WI38 (cell line): ENCODE measurements around the gene DTNBP1.

Source experiments
- H3K4me3 ChIP-seq: 2 replicates; pipeline ENCODE4 v1.5.1; 2011; ENCODE audit warnings: low read depth, mild to moderate bottlenecking, control low read depth, low read length
- CTCF ChIP-seq: IDR thresholded peaks from 2 replicates; pipeline ENCODE4 v1.5.1; 2012; ENCODE audit warnings: low read depth, mild to moderate bottlenecking, control low read depth, low read length

The DTNBP1 gene

GRCh38 chr6:15614277-15614676 is 48.6 kb downstream of the DTNBP1 start:
- TF ChIP-seq CTCF, result no peak
- H3K4me3 ChIP-seq, result no peak overlapping the region

GRCh38 chr6:15608396-15608795 is 54.4 kb downstream of the DTNBP1 start:
- H3K4me3 ChIP-seq, result no peak overlapping the region
- TF ChIP-seq CTCF, result no peak

GRCh38 chr6:15607603-15608002 is 55.2 kb downstream of the DTNBP1 start:
- H3K4me3 ChIP-seq, result no peak overlapping the region
- TF ChIP-seq CTCF, result no peak

- no peak for TF ChIP-seq CTCF
- no peak overlapping the region for H3K4me3 ChIP-seq
Measured at GRCh38 chr6:15606347-15606746, 56.5 kb downstream of the DTNBP1 start.

- no peak for TF ChIP-seq CTCF
Measured at GRCh38 chr6:15604843-15605242, 58.0 kb downstream of the DTNBP1 start.

GRCh38 chr6:15602154-15602553 is 60.7 kb downstream of the DTNBP1 start:
- no peak overlapping the region for H3K4me3 ChIP-seq
- TF ChIP-seq CTCF, result no peak

More at GRCh38 chr6:15604843-15605242, 58.0 kb downstream of the DTNBP1 start:
- H3K4me3 ChIP-seq, result no peak overlapping the region

- no peak for TF ChIP-seq CTCF
Measured at GRCh38 chr6:15598273-15598798, 64.5 kb downstream of the DTNBP1 start.

More at GRCh38 chr6:15598273-15598798, 64.5 kb downstream of the DTNBP1 start:
- no peak overlapping the region for H3K4me3 ChIP-seq
